ENCODE measurements around the gene DAPK1. TPM values are rescaled to one million over a fixed set of nuclear protein-coding genes. Genes with fewer than 3 reads are reported as not detected.

Gene DAPK1
- total and polyA plus RNA-seq, 11 donors, result 1.0 to 52.5 (median 2.3) TPM

DNA sequence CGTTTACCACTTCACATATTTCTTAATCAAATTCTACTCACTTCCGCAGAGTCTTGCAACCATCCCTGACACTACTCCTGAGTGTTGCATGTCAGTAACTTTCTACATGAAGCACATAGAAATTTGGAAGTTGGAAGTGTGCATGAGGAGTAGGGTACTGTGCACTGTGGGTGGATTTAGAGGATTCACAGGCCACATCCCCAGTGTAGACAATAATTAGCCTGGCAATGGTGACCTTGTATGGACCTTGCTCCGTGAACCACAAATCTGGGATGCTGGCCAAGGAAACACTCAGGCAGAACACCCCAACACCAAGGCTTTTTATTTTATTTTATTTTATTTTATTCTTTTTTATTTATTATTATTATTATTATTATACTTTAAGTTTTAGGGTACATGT, 253.8 kb downstream of the DAPK1 start:
- TF ChIP-seq, protein P1, sequence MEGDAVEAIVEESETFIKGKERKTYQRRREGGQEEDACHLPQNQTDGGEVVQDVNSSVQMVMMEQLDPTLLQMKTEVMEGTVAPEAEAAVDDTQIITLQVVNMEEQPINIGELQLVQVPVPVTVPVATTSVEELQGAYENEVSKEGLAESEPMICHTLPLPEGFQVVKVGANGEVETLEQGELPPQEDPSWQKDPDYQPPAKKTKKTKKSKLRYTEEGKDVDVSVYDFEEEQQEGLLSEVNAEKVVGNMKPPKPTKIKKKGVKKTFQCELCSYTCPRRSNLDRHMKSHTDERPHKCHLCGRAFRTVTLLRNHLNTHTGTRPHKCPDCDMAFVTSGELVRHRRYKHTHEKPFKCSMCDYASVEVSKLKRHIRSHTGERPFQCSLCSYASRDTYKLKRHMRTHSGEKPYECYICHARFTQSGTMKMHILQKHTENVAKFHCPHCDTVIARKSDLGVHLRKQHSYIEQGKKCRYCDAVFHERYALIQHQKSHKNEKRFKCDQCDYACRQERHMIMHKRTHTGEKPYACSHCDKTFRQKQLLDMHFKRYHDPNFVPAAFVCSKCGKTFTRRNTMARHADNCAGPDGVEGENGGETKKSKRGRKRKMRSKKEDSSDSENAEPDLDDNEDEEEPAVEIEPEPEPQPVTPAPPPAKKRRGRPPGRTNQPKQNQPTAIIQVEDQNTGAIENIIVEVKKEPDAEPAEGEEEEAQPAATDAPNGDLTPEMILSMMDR (IDR thresholded peaks at IDR 0.05), result no peak
- TF ChIP-seq POLR2A (IDR thresholded peaks at IDR 0.05), result no peak
- no peak for ATAC-seq
- peaks cover 0 to 9% (median 0%) of the 10 kb centered on the region in 9 donors for H3K27me3 ChIP-seq
- peaks cover 0 to 6% (median 0%) of the 10 kb centered on the region in 12 donors for H3K4me1 ChIP-seq
- DNase-seq, result no peak
- peaks cover 0 to 10% (median 0%) of the 10 kb centered on the region in 12 donors for H3K9me3 ChIP-seq
- intact Hi-C loops (cut with DNase I), result loop anchor here in 1 of 10 donors (10.0 kb wide), 1 partner anchor 47 kb away; no protein-coding TSS in a partner anchor
- WGBS, 4 donors, result 69 to 76% (median 73%) methylated on average over 3 of the region's 3 CpGs
- H3K36me3 ChIP-seq, result no peaks in the 10 kb centered on the region
- H3K4me3 ChIP-seq, result no peak overlapping the region
- H3K27ac ChIP-seq, result no peak overlapping the region

DNA sequence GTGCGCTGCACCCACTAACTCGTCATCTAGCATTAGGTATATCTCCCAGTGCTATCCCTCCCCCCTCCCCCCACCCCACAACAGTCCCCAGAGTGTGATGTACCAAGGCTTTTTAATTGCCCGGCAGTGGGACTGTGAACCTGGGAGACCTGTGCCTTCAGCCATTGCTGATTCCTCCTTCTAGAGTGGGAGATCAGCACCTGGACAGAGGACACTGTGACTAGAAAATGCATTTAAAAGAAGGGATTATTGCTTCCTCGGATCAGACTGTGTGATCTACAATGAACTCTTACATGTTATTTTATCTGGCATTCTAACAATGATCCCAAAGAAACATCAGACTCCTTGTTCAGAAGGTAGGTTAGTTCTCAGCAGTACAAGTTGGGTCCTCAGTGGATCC, 254.2 kb downstream of the DAPK1 start:
- no peak for TF ChIP-seq POLR2A (IDR thresholded peaks at IDR 0.05)
- TF ChIP-seq, protein P1 (IDR thresholded peaks at IDR 0.05), result no peak
- DNase-seq, result no peak
- WGBS, 4 donors, result 46 to 79% (median 59%) methylated on average over 2 to 4 of the region's 4 CpGs
- peaks cover 0 to 10% (median 0%) of the 10 kb centered on the region in 12 donors for H3K9me3 ChIP-seq
- peaks cover 0 to 6% (median 0%) of the 10 kb centered on the region in 12 donors for H3K4me1 ChIP-seq
- no peak overlapping the region for H3K4me3 ChIP-seq
- H3K36me3 ChIP-seq, result no peaks in the 10 kb centered on the region
- intact Hi-C loops (cut with DNase I), result loop anchor here in 1 of 10 donors (10.0 kb wide), 1 partner anchor 47 kb away; no protein-coding TSS in a partner anchor
- no peak for ATAC-seq
- no peak overlapping the region for H3K27ac ChIP-seq
- peaks cover 0 to 9% (median 0%) of the 10 kb centered on the region in 9 donors for H3K27me3 ChIP-seq

DNA sequence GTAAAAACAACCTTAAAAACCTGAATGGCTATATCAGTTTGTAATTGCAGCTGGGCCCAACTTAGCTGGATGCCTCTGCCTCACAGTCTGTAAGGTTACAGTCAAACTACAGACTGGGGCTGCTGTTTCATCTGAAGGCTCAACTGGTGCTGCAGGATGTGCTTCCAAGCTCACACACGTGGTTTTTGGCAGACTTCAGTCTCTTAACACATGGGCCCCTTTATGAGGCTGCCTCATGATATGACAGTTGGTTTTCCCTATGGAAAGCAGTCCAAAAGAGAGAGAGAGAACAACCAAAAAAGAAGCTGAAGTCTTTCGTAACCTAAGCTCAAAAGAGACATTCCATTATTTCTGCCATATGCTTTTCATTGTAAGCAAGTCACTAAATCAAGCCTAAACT, 255.6 kb downstream of the DAPK1 start:
- Histone ChIP-seq H3K36me3 (no peaks in the 10 kb centered on the region), H3K9me3 (peaks cover 0 to 10% (median 0%) of the 10 kb centered on the region in 12 donors), H3K4me3 (no peak overlapping the region), H3K4me1 (peaks cover 0 to 5% (median 0%) of the 10 kb centered on the region in 12 donors), H3K27me3 (peaks cover 0 to 9% (median 0%) of the 10 kb centered on the region in 9 donors), H3K27ac (no peak overlapping the region)
- ATAC-seq, result no peak
- TF ChIP-seq, protein P1 (IDR thresholded peaks at IDR 0.05), result no peak
- TF ChIP-seq POLR2A (IDR thresholded peaks at IDR 0.05), result no peak
- intact Hi-C loops (cut with DNase I), result loop anchor here in 1 of 10 donors (10.0 kb wide), 1 partner anchor 49 kb away; no protein-coding TSS in a partner anchor
- DNase-seq, result no peak
- WGBS, 4 donors, result 44 to 65% (median 55%) methylated on average over 2 of the region's 2 CpGs

Other genes with a start within 250 kb of the DAPK1 start
- 100 to 1,000 TPM in 8 of 9 donors, 10 to 100 TPM in 1; 95.3 to 382 (median 130) TPM for gene CTSL, start 228.3 kb downstream of the DAPK1 start, total RNA-seq
- 100 to 1,000 TPM in 1 of 2 donors, 10 to 100 TPM in 1; 86.6 to 166 TPM for gene CTSL, start 228.3 kb downstream of the DAPK1 start, polyA plus RNA-seq